ENCODE results near the gene APOL5. TPM values are rescaled to one million over a fixed set of nuclear protein-coding genes. Genes with fewer than 3 reads are reported as not detected.
A peak's percentile ranks its signal among the peaks of the same experiment; 100 is the strongest.
"Not testable (repeated sequence)": the region's sequence is repeated elsewhere in the genome, so short reads cannot be mapped to it uniquely, and the experiment has no call there.

Gene APOL5
- total RNA-seq (2014; rRNA removed; shearing (Covaris generic)): not detected in 2 replicates

- in situ Hi-C loops (cut with HindIII; ENCODE audit: low sequenced_read_pairs): no loop called here
Measured at GRCh38 chr22:35717572-35717971, at the start of gene APOL5. APOL5 (plus strand) TSS chr22:35717872; CDS start chr22:35717872, 0 bp downstream.

GRCh38 chr22:35674335-35674734 lies 43.3 kb upstream of the APOL5 start:
- DNase-seq (ENCODE audit: low spot score): no peak
- in situ Hi-C loops (cut with HindIII; ENCODE audit: low sequenced_read_pairs): no loop called here

More at GRCh38 chr22:35717572-35717971, at the start of gene APOL5:
- no peak for DNase-seq (ENCODE audit: low spot score)

- DNase-seq (ENCODE audit: low spot score); in situ Hi-C loops (cut with HindIII; ENCODE audit: low sequenced_read_pairs): not testable (repeated sequence)
Measured at GRCh38 chr22:35676065-35676464, 41.6 kb upstream of the APOL5 start.

GRCh38 chr22:35677460-35678187 lies 40.0 kb upstream of the APOL5 start:
- no peak for DNase-seq (ENCODE audit: low spot score)
- in situ Hi-C loops (cut with HindIII; ENCODE audit: low sequenced_read_pairs): no loop called here

GRCh38 chr22:35678836-35679235 lies 38.8 kb upstream of the APOL5 start:
- in situ Hi-C loops (cut with HindIII; ENCODE audit: low sequenced_read_pairs): no loop called here
- no peak for DNase-seq (ENCODE audit: low spot score)

- DNase-seq (ENCODE audit: low spot score); in situ Hi-C loops (cut with HindIII; ENCODE audit: low sequenced_read_pairs): not testable (repeated sequence)
Measured at GRCh38 chr22:35679492-35679891, 38.2 kb upstream of the APOL5 start.

GRCh38 chr22:35681454-35682052 lies 36.1 kb upstream of the APOL5 start:
- no peak for DNase-seq (ENCODE audit: low spot score)
- in situ Hi-C loops (cut with HindIII; ENCODE audit: low sequenced_read_pairs): no loop called here

- DNase-seq (ENCODE audit: low spot score): no peak
- in situ Hi-C loops (cut with HindIII; ENCODE audit: low sequenced_read_pairs): no loop called here
Measured at GRCh38 chr22:35683560-35683959, 34.1 kb upstream of the APOL5 start.

GRCh38 chr22:35684270-35684700 lies 33.4 kb upstream of the APOL5 start:
- DNase-seq (ENCODE audit: low spot score): peak; percentile 22

GRCh38 chr22:35684732-35685131 lies 32.9 kb upstream of the APOL5 start:
- in situ Hi-C loops (cut with HindIII; ENCODE audit: low sequenced_read_pairs): no loop called here
- no peak for DNase-seq (ENCODE audit: low spot score)

More at GRCh38 chr22:35684270-35684700, 33.4 kb upstream of the APOL5 start:
- in situ Hi-C loops (cut with HindIII; ENCODE audit: low sequenced_read_pairs): no loop called here

GRCh38 chr22:35685731-35686130 lies 31.9 kb upstream of the APOL5 start:
- DNase-seq (ENCODE audit: low spot score): no peak
- in situ Hi-C loops (cut with HindIII; ENCODE audit: low sequenced_read_pairs): no loop called here

GRCh38 chr22:35686298-35686697 lies 31.4 kb upstream of the APOL5 start:
- in situ Hi-C loops (cut with HindIII; ENCODE audit: low sequenced_read_pairs): no loop called here
- no peak for DNase-seq (ENCODE audit: low spot score)

- DNase-seq (ENCODE audit: low spot score): no peak
- in situ Hi-C loops (cut with HindIII; ENCODE audit: low sequenced_read_pairs): no loop called here
Measured at GRCh38 chr22:35687461-35687860, 30.2 kb upstream of the APOL5 start.

- DNase-seq (ENCODE audit: low spot score): no peak
- in situ Hi-C loops (cut with HindIII; ENCODE audit: low sequenced_read_pairs): no loop called here
Measured at GRCh38 chr22:35688913-35689675, 28.6 kb upstream of the APOL5 start.

- no peak for DNase-seq (ENCODE audit: low spot score)
- in situ Hi-C loops (cut with HindIII; ENCODE audit: low sequenced_read_pairs): no loop called here
Measured at GRCh38 chr22:35690001-35690400, 27.7 kb upstream of the APOL5 start.

GRCh38 chr22:35695202-35695601 lies 22.5 kb upstream of the APOL5 start:
- in situ Hi-C loops (cut with HindIII; ENCODE audit: low sequenced_read_pairs): no loop called here

GRCh38 chr22:35697142-35697541 lies 20.5 kb upstream of the APOL5 start:
- in situ Hi-C loops (cut with HindIII; ENCODE audit: low sequenced_read_pairs): no loop called here
- DNase-seq (ENCODE audit: low spot score): no peak

More at GRCh38 chr22:35695202-35695601, 22.5 kb upstream of the APOL5 start:
- no peak for DNase-seq (ENCODE audit: low spot score)

- in situ Hi-C loops (cut with HindIII; ENCODE audit: low sequenced_read_pairs); DNase-seq (ENCODE audit: low spot score): not testable (repeated sequence)
Measured at GRCh38 chr22:35699852-35700251, 17.8 kb upstream of the APOL5 start.

GRCh38 chr22:35703861-35704584 lies 13.6 kb upstream of the APOL5 start:
- DNase-seq (ENCODE audit: low spot score): no peak
- in situ Hi-C loops (cut with HindIII; ENCODE audit: low sequenced_read_pairs): no loop called here

Measured in G401 (cell line).